GM21723 (cell line): Measurements from ENCODE around the gene SSBP3.

Source experiments
- ATAC-seq: cut with Tn5 transposase; IDR thresholded peaks from one replicate; pipeline ENCODE4 v1.9.1; 2021; ENCODE audit warnings: mild to moderate bottlenecking, moderate library complexity; ENCODE audit not compliant: unreplicated experiment

Gene SSBP3

GRCh38 chr1:54199765-54200518 is 206.3 kb downstream of the SSBP3 start, which contains the start of the genes CYB5RL and MRPL37:
CYB5RL (minus strand) TSS chr1:54200030; CDS start chr1:54195616, 4,414 bp downstream.
MRPL37 (plus strand) TSS chr1:54200167; CDS start chr1:54200244, 77 bp downstream.
- peak; percentile 94 for ATAC-seq

DNA sequence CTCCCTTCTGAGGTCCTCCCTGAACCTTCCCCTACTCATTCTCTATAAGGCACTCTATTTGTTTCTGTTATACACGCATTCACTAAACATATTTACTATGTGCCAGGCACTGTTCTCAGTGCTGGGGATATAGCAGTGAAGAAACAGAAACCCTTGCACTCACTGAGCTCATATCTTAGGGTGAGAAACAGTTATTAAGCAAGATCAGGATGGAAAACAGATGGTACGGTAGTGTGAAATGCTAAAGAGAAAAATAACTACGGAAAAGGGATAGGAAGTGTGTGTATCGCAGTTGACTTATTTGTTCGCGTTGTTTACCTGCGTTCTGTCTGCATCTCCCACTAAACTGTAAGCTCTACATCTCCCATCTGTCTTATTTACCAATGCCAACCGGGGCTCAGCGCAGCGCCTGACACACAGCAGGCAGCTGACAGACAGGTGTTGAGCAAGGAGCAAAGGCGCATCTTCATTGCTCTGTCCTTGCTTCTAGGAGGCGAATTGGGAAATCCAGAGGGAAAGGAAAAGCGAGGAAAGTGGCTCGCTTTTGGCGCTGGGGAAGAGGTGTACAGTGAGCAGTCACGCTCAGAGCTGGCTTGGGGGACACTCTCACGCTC is 206.9 kb downstream of the SSBP3 start:
- peak; percentile 3 for ATAC-seq

- ATAC-seq, result no peak
These were observed 212.7 kb downstream of the SSBP3 start for GRCh38 chr1:54193453-54193852.

DNA sequence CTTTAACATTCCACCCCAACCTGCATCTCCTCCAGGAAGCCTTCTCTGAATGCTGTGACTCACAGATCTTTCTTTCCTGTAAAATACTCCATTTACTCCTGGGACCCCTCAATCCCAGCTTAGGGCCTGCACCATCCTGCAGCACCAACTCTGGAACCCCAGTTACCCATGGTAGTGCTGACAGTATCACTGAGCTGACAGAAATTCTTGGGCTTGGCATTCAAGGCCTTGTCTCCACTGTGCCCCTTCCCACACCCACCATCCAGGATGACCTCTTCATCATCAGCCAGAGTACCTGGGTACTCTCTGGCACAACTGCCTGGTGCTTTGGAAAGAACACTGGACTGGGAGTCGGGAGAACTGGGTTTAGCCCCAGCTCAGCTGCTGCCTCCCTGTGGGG is 214.7 kb downstream of the SSBP3 start:
- no peak for ATAC-seq

GRCh38 chr1:54190526-54190925 is 215.7 kb downstream of the SSBP3 start:
- no peak for ATAC-seq

DNA sequence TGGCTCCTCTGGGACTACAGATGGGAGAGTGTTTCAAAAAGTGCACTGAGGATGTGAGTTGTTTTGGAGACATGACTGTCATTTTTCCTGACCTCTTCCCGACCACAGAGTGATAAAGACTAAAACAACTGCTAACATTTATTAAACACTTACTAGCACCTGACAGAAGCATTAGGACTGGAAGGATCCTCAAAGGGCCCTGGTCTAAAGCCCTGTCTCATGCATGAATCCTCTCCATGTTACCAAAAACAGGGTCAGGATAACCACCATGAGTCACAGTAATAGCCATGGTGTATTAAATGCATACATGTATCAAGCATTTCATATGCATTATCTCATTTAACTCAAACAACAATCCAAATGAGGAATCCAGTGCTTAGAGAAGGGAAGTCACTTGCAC is 217.9 kb downstream of the SSBP3 start:
- no peak for ATAC-seq

GRCh38 chr1:54186056-54186455 is 220.1 kb downstream of the SSBP3 start:
- ATAC-seq, result no peak

DNA sequence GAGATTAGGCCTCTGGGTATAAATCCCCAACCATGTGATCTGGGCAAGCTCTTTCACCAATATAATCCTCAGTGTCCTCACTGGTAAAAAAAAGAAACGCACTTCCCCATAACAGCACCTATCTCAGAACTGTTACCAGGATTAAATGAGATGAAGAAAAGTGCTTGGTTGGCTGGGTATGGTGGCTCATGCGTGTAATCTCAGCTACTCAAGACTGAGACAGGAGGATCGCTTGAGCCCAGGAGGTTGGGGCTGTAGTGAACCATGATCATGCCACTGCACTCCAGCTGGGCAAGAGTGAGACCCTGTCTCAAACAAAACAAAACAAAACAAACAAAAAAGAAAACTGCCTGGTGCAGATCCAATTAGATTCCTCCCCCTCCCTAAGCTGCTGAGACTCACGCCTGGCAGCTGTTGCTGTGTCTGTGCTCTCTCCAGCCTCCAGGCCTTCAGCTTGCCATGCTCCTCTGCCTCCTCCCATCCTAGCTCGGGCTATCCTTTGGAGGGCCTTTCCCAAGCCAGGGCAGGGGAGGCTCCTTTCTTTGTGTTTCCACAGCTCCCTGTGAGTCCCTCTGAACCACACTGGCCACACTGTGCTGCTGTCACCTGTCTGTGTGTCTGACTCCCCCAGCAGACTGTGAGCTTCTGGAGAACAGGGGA is 225.4 kb downstream of the SSBP3 start:
- no peak for ATAC-seq

- no peak for ATAC-seq
These were observed 227.7 kb downstream of the SSBP3 start for GRCh38 chr1:54178296-54179070.

DNA sequence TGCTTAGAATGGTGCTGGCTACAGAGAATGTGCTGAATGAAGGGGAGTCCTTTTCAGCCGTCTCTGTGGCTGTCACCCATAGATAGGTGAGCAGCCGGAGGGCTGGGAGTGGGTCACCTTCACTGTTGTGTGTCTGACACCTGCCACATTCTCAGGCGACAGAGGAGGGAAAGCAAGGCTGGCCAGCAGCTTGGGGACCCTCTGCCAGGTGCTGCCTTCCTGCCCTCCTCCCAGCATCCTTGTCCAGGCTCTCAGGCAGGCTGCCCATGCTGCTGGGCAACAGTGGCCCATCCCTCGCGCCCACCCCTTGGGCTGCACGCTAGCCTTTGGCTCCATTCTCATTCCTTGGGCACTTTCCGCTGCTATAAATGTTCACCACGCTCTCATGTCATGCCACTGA is 228.5 kb downstream of the SSBP3 start:
- ATAC-seq, result no peak

- no peak for ATAC-seq
These were observed 229.4 kb downstream of the SSBP3 start for GRCh38 chr1:54176621-54177327.
